Astrocyte of the cerebellum (primary cell): ENCODE measurements around the gene SMARCA2.

Source experiments
- DNase-seq: peaks from one replicate; pipeline ENCODE4 v3.0.0-alpha.2; 2011; ENCODE audit warnings: low read depth
- H3K4me3 ChIP-seq: 2 replicates; pipeline ENCODE4 v1.5.1; 2011; ENCODE audit warnings: mild to moderate bottlenecking, low read depth, low read length, moderate library complexity
- in situ Hi-C: cut with HindIII; loops from 2 replicates; pipeline ENCODE4 v1.10.0; 2017; ENCODE audit warnings: low sequenced_read_pairs
- TF ChIP-seq, protein P1 (sequence below): IDR thresholded peaks from 2 replicates; pipeline ENCODE4 v1.5.1; 2012; ENCODE audit warnings: low read length, low read depth, moderate library complexity, mild to moderate bottlenecking; ENCODE audit errors: missing control alignments

The SMARCA2 gene

DNA sequence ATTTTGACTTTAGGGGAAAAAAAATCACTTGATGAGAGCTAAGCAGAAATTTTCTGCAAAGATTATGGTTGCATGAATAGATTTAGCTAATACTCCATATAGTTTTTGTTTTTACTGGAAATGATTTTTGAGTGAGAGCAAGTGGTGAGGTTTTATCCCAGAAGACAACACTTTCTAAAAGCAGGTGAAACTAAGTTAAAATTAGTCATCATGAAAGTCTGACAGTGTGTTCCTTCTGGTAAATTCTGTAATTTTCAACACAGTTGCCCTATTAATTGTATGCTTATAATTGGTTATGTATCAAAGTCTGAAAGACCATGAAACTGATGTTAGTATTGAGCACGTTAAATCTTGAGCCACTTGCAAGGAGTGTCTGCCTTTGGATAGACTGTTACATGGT lies 91.5 kb downstream of the SMARCA2 start:
- TF ChIP-seq, protein P1, sequence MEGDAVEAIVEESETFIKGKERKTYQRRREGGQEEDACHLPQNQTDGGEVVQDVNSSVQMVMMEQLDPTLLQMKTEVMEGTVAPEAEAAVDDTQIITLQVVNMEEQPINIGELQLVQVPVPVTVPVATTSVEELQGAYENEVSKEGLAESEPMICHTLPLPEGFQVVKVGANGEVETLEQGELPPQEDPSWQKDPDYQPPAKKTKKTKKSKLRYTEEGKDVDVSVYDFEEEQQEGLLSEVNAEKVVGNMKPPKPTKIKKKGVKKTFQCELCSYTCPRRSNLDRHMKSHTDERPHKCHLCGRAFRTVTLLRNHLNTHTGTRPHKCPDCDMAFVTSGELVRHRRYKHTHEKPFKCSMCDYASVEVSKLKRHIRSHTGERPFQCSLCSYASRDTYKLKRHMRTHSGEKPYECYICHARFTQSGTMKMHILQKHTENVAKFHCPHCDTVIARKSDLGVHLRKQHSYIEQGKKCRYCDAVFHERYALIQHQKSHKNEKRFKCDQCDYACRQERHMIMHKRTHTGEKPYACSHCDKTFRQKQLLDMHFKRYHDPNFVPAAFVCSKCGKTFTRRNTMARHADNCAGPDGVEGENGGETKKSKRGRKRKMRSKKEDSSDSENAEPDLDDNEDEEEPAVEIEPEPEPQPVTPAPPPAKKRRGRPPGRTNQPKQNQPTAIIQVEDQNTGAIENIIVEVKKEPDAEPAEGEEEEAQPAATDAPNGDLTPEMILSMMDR: no peak
- in situ Hi-C loops: no loop called here
- DNase-seq: no peak
- H3K4me3 ChIP-seq: no peak overlapping the region

DNA sequence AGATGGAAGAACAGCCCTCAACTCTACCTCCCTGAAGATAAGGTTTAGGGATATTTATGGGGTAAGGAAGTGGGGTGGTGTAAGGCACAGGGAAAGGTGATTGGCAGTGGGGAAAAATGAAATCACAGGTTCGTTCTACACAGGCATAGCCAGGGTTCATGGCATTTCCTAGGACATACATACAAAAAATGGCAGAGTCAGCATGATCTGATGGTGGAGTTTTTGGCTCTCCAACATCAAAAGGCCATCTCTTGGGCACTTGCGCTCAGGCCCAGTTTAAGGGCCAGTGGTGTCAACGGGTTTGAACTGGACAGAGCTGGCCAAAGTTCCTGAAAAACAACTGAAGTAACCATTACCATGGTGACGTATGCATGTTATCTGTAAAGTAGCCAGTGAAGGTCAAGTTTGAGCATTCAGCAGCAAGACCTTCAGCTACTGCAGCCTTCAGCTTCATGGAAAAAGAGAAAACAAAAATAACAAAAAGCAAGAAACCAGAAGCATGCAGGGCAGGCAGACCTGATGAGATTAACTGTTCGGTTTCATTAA lies 92.8 kb downstream of the SMARCA2 start:
- H3K4me3 ChIP-seq: no peak overlapping the region
- in situ Hi-C loops: no loop called here
- DNase-seq: no peak
- TF ChIP-seq, protein P1: no peak

- no peak overlapping the region for H3K4me3 ChIP-seq
- in situ Hi-C loops: no loop called here
- peak; percentile 88 for DNase-seq
- TF ChIP-seq, protein P1: no peak
These were observed 94.0 kb downstream of the SMARCA2 start for GRCh38 chr9:2109069-2109650.

DNA sequence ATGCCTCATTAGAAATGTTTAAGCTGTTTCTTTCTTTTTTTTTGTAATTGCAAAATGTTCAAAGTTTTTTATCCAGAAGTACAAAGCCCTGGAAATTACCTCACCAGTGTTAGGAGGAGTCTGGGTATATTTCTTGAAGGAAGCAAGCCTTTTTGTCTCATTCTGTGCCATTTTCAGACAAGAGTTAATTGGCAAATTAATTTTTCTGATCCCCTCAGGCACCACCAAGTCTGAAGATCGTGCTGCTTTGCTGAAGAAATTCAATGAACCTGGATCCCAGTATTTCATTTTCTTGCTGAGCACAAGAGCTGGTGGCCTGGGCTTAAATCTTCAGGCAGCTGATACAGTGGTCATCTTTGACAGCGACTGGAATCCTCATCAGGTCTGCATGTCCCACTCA lies 94.9 kb downstream of the SMARCA2 start:
- in situ Hi-C loops: no loop called here
- no peak overlapping the region for H3K4me3 ChIP-seq
- TF ChIP-seq, protein P1: no peak
- DNase-seq: no peak

- DNase-seq: no peak
- TF ChIP-seq, protein P1: peak; percentile 43
These were observed 100.9 kb downstream of the SMARCA2 start for GRCh38 chr9:2116073-2116472.

DNA sequence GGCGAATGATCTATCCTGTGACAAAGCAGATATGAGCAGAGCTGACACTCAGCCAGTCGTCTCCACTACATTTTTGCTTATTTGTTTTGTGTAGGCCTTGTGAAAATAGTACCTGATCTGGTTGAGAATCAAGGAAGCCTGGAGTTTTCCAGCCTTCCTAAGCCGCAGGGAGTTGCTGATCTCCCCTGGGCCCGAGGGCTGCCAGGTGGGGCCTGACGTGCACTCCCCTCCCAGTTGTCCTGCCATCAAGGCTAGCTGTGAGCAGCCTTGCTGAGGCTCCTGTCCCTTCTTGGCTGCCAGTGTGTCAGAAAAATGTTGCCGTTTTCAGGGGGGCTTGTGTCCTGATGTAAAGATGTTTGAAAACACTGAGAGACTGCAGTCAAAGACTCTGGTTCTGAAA lies 102.4 kb downstream of the SMARCA2 start:
- no peak overlapping the region for H3K4me3 ChIP-seq
- in situ Hi-C loops: no loop called here
- TF ChIP-seq, protein P1: no peak
- DNase-seq: no peak

More at GRCh38 chr9:2116073-2116472, 100.9 kb downstream of the SMARCA2 start:
- in situ Hi-C loops: no loop called here
- no peak overlapping the region for H3K4me3 ChIP-seq
